ENCODE results near the gene LMF1.

LMF1 gene

GRCh38 chr16:912684-913613, 57.8 kb downstream of the LMF1 start:
- peak; percentile 40 for DNase-seq (ENCODE audit: low spot score)

- no peak for DNase-seq (ENCODE audit: low spot score)
Measured at GRCh38 chr16:912322-912683, 58.5 kb downstream of the LMF1 start.

- DNase-seq (ENCODE audit: low spot score), result no peak
Measured at GRCh38 chr16:911604-912321, 59.0 kb downstream of the LMF1 start.

GRCh38 chr16:911101-911500, 59.7 kb downstream of the LMF1 start:
- DNase-seq (ENCODE audit: low spot score), result no peak

- DNase-seq (ENCODE audit: low spot score), result no peak
Measured at GRCh38 chr16:910181-910580, 60.6 kb downstream of the LMF1 start.

- no peak for DNase-seq (ENCODE audit: low spot score)
Measured at GRCh38 chr16:909281-910000, 61.3 kb downstream of the LMF1 start.

- DNase-seq (ENCODE audit: low spot score), result no peak
Measured at GRCh38 chr16:908526-909155, 62.1 kb downstream of the LMF1 start.

GRCh38 chr16:907842-908241, 62.9 kb downstream of the LMF1 start:
- DNase-seq (ENCODE audit: low spot score), result no peak

- no peak for DNase-seq (ENCODE audit: low spot score)
Measured at GRCh38 chr16:907361-907760, 63.4 kb downstream of the LMF1 start.

GRCh38 chr16:906296-906695, 64.5 kb downstream of the LMF1 start:
- DNase-seq (ENCODE audit: low spot score), result no peak

GRCh38 chr16:901715-902601, 68.8 kb downstream of the LMF1 start:
- no peak for DNase-seq (ENCODE audit: low spot score)

GRCh38 chr16:901149-901548, 69.6 kb downstream of the LMF1 start:
- no peak for DNase-seq (ENCODE audit: low spot score)

- DNase-seq (ENCODE audit: low spot score), result no peak
Measured at GRCh38 chr16:900211-900610, 70.6 kb downstream of the LMF1 start.

GRCh38 chr16:899683-900060, 71.1 kb downstream of the LMF1 start:
- no peak for DNase-seq (ENCODE audit: low spot score)

- no peak for DNase-seq (ENCODE audit: low spot score)
Measured at GRCh38 chr16:898761-899682, 71.8 kb downstream of the LMF1 start.

GRCh38 chr16:898216-898615, 72.6 kb downstream of the LMF1 start:
- DNase-seq (ENCODE audit: low spot score), result no peak

- no peak for DNase-seq (ENCODE audit: low spot score)
Measured at GRCh38 chr16:897701-898100, 73.1 kb downstream of the LMF1 start.

GRCh38 chr16:897200-897543, 73.6 kb downstream of the LMF1 start:
- no peak for DNase-seq (ENCODE audit: low spot score)

- no peak for DNase-seq (ENCODE audit: low spot score)
Measured at GRCh38 chr16:896261-897199, 74.3 kb downstream of the LMF1 start.
